Measurements from ENCODE around the gene SRM. TPM values are rescaled to one million over a fixed set of nuclear protein-coding genes. Genes with fewer than 3 reads are reported as not detected.

The SRM gene
- total and polyA plus RNA-seq, 2 of the 13 experiments (the other 11 are each of a cell fraction or from before 2014, with no cell fraction given) = 27.9 to 31.8 TPM

- ChIA-PET POLR2A (interaction anchor here (2.6 kb wide), 1 partner anchor 25 kb away, joined by 9 read pairs; no protein-coding TSS in a partner anchor), CTCF (ENCODE audit: low intra/inter-chr PET ratio, low total read pairs) (no interaction called here)
- in situ Hi-C loops (cut with HindIII; ENCODE audit: extremely low pct_ligation_motif_present, low pct_unique_long_range_greater_than_20kb) = no loop called here
- Histone ChIP-seq H3K4me2 (ENCODE audit: low read depth, low read length) (no peak overlapping the region), H3K79me2 (ENCODE audit: insufficient read depth, low read length) (peaks cover 16% of the 10 kb centered on the region), H3K27ac (ENCODE audit: extremely low read length, insufficient read depth, low read length) (no peak overlapping the region), H3K4me1 (ENCODE audit: insufficient read depth, low read length) (peaks cover 24% of the 10 kb centered on the region), H3K27me3 (ENCODE audit: control insufficient read depth in 1 of 2, insufficient read depth in 2 of 2, low read length in 2 of 2) (no peaks in the 10 kb centered on the region; a peak in 1 of 5 replicates), H3K9ac (ENCODE audit: insufficient read depth, low read depth, low read length) (no peak overlapping the region), H3K4me3 (replicated peaks in 1 of 3; ENCODE audit: insufficient read depth in 1 of 3, low read depth in 2 of 3, low read length in 3 of 3) (no peak overlapping the region), H4K20me1 (ENCODE audit: insufficient read depth, low read length) (no peaks in the 10 kb centered on the region), H3K9me3 (ENCODE audit: low read length) (no peaks in the 10 kb centered on the region), H2AFZ (ENCODE audit: low read length) (no peak overlapping the region), H3K36me3 (replicated peaks in 1 of 2; ENCODE audit: control insufficient read depth in 1 of 2, insufficient read depth in 2 of 2, low read length in 2 of 2) (peaks cover 11 to 37% of the 10 kb centered on the region in 2 experiments; a peak in 4 of 5 replicates)
- no TSS peak for BruUV-seq (replicated peaks)
- ATAC-seq (no peak), DNase-seq (ENCODE audit: low spot score) (no peak), FAIRE-seq (no peak)
- TF ChIP-seq POLR2G (IDR thresholded peaks at IDR 0.05; ENCODE audit: low read depth, low read length) (0 out of 2 replicates have a peak, but pooled peaks have one; percentile 30), NFRKB (IDR thresholded peaks at IDR 0.05) (no peak), ZNF121 (CRISPR knock-in tag; IDR thresholded peaks at IDR 0.05) (peak; percentile 44; the same call in 1 of the 2 replicates), NR3C1 (CRISPR knock-in tag; IDR thresholded peaks at IDR 0.05) (no peak), ZNF33A (CRISPR knock-in tag; IDR thresholded peaks at IDR 0.05; ENCODE audit: borderline replicate concordance) (no peak), MTA3 (CRISPR knock-in tag; IDR thresholded peaks at IDR 0.05) (no peak)
- WGBS (ENCODE audit: low lambda C conversion rate) = 96% methylated on average over 3 of the region's 3 CpGs
- intact Hi-C loops (cut with micrococcal nuclease; ENCODE audit: unreplicated experiment) = no loop called here
These were observed 3.2 kb upstream of the SRM start for GRCh38 chr1:11062965-11063401.

DNA sequence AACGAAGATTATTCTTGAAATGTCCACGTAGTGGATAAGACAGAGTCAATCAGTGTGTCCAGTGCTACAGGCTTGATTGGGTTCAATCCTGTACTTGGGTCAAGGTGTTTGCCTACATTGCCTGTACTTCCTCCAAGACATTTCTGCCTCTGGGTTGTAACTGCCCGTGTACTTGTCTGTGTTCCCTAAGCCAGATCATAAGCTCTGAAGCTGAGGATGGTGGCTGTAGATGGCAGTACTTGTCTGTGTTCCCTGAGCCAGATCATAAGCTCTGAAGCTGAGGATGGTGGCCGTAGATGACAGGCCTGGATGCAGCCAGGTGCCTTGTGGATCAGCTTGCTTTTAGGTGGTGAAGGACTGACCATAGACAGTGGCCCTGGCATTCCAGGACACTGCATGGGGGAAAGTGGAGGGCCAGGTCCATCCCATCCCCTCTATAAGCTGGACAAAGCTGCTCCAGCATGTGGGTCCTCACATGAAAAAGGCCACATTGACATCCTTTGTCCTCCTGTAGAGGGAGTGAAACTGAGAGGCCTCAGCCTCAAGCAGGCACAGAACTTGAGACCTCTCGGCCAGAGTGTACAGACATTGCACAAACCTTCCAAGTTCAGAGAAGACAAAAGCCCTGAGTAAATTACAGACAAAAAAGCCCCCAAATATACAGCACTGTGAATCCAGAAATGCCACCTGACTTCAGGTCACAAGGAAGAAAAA, 2.0 kb upstream of the SRM start:
- WGBS (ENCODE audit: low lambda C conversion rate) = 76% methylated on average over 4 of the region's 5 CpGs
- BruUV-seq (replicated peaks) = no TSS peak
- Histone ChIP-seq H3K27me3 (ENCODE audit: control insufficient read depth in 1 of 2, insufficient read depth in 2 of 2, low read length in 2 of 2) (no peaks in the 10 kb centered on the region; a peak in 1 of 5 replicates), H3K4me3 (replicated peaks in 1 of 3; ENCODE audit: insufficient read depth in 1 of 3, low read depth in 2 of 3, low read length in 3 of 3) (no peak overlapping the region), H4K20me1 (ENCODE audit: insufficient read depth, low read length) (no peaks in the 10 kb centered on the region), H3K9me3 (ENCODE audit: low read length) (no peaks in the 10 kb centered on the region), H3K4me2 (ENCODE audit: low read depth, low read length) (no peak overlapping the region), H3K79me2 (ENCODE audit: insufficient read depth, low read length) (peaks cover 16% of the 10 kb centered on the region), H2AFZ (ENCODE audit: low read length) (no peak overlapping the region), H3K27ac (ENCODE audit: extremely low read length, insufficient read depth, low read length) (peak overlapping the region; percentile 1), H3K4me1 (ENCODE audit: insufficient read depth, low read length) (peaks cover 30% of the 10 kb centered on the region), H3K9ac (ENCODE audit: insufficient read depth, low read depth, low read length) (no peak overlapping the region), H3K36me3 (replicated peaks in 1 of 2; ENCODE audit: control insufficient read depth in 1 of 2, insufficient read depth in 2 of 2, low read length in 2 of 2) (peaks cover 10 to 36% of the 10 kb centered on the region in 2 experiments; a peak in 4 of 5 replicates)
- intact Hi-C loops (cut with micrococcal nuclease; ENCODE audit: unreplicated experiment) = loop anchor here (2.0 kb wide), 1 partner anchor 25 kb away; no protein-coding TSS in a partner anchor
- POLR2A ChIA-PET = interaction anchor here (2.0 to 2.8 kb wide), 3 partner anchors 9 to 38 kb away, joined by 10 to 18 read pairs (median 15); partner anchors contain the start of genes EXOSC10 and MASP2
- peak; percentile 8; the same call in 2 of the 3 replicates for ATAC-seq
- in situ Hi-C loops (cut with HindIII; ENCODE audit: extremely low pct_ligation_motif_present, low pct_unique_long_range_greater_than_20kb) = no loop called here
- CTCF ChIA-PET (ENCODE audit: low intra/inter-chr PET ratio, low total read pairs) = no interaction called here
- no peak for DNase-seq (ENCODE audit: low spot score)
- no peak for FAIRE-seq
- TF ChIP-seq ZFX (CRISPR knock-in tag; IDR thresholded peaks at IDR 0.05; ENCODE audit: low read depth) = peak; percentile 22; the same call in 1 of the 2 replicates
- no peak for TF ChIP-seq FOXA1 (IDR thresholded peaks at IDR 0.05)
- TF ChIP-seq FOXA1 (CRISPR knock-in tag; IDR thresholded peaks at IDR 0.05) = no peak
- 0 out of 2 replicates have a peak, but pooled peaks have one; percentile 31 for TF ChIP-seq ZNF605 (CRISPR knock-in tag; IDR thresholded peaks at IDR 0.05)
- TF ChIP-seq, protein P1, sequence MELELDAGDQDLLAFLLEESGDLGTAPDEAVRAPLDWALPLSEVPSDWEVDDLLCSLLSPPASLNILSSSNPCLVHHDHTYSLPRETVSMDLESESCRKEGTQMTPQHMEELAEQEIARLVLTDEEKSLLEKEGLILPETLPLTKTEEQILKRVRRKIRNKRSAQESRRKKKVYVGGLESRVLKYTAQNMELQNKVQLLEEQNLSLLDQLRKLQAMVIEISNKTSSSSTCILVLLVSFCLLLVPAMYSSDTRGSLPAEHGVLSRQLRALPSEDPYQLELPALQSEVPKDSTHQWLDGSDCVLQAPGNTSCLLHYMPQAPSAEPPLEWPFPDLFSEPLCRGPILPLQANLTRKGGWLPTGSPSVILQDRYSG (CRISPR knock-in tag; IDR thresholded peaks at IDR 0.05) = no peak
- 0 out of 2 replicates have a peak, but pooled peaks have one; percentile 40 for TF ChIP-seq ZNF350 (CRISPR knock-in tag; IDR thresholded peaks at IDR 0.05; ENCODE audit: borderline replicate concordance, low read depth)
- no peak for TF ChIP-seq ZNF160 (CRISPR knock-in tag; IDR thresholded peaks at IDR 0.05)
- peak; percentile 41; the same call in 1 of the 2 replicates for TF ChIP-seq UBTF (CRISPR knock-in tag; IDR thresholded peaks at IDR 0.05)
- no peak for TF ChIP-seq SRY (CRISPR knock-in tag; IDR thresholded peaks at IDR 0.05)
